DOHH2 (cell line): ENCODE data around the gene HNRNPAB.

Experiments
- H3F3A ChIP-seq: fragments of 200-600 bp; sonication (generic), shearing (Covaris generic); 2 replicates; pipeline ENCODE4 v1.6.0; 2016; ENCODE audit warnings: antibody characterized with exemption, mild to moderate bottlenecking; ENCODE audit not compliant: control insufficient read depth, insufficient read depth
- H3K27ac ChIP-seq: fragments of 200-600 bp; sonication (generic); 2 replicates; pipeline ENCODE4 v1.5.1; 2014; ENCODE audit warnings: low read depth, mild to moderate bottlenecking, low read length, moderate library complexity
- H3K27me3 ChIP-seq: fragments of 200-600 bp; sonication (generic); 2 replicates; pipeline ENCODE4 v1.6.1; 2014; ENCODE audit warnings: mild to moderate bottlenecking, low read length, mixed read lengths; ENCODE audit not compliant: control insufficient read depth
- H3K36me3 ChIP-seq: fragments of 200-600 bp; sonication (generic); 2 replicates; pipeline ENCODE4 v1.6.1; 2014; ENCODE audit warnings: mild to moderate bottlenecking, low read length, moderate library complexity, mixed read lengths; ENCODE audit not compliant: control insufficient read depth
- H3K4me1 ChIP-seq: fragments of 200-600 bp; sonication (generic); 2 replicates; pipeline ENCODE4 v1.6.1; 2014; ENCODE audit warnings: mild to moderate bottlenecking, low read length, mixed read lengths; ENCODE audit not compliant: control insufficient read depth
- H3K4me2 ChIP-seq: fragments of 200-600 bp; sonication (generic); 2 replicates; pipeline ENCODE4 v1.6.0; 2014; ENCODE audit warnings: mild to moderate bottlenecking, low read length, moderate library complexity
- H3K4me3 ChIP-seq: fragments of 200-600 bp; sonication (generic); 2 replicates; pipeline ENCODE4 v1.5.1; 2014; ENCODE audit warnings: mild to moderate bottlenecking, low read length, mixed read lengths
- H3K79me2 ChIP-seq: fragments of 200-600 bp; sonication (generic); 2 replicates; pipeline ENCODE4 v1.6.1; 2014; ENCODE audit warnings: mild to moderate bottlenecking, low read length, mixed read lengths; ENCODE audit not compliant: control insufficient read depth
- H3K9me2 ChIP-seq: fragments of 200-600 bp; sonication (generic); replicated peaks from 2 replicates; pipeline ENCODE4 v1.6.1; 2014; ENCODE audit warnings: mild to moderate bottlenecking, low read length, mixed read lengths; ENCODE audit not compliant: control insufficient read depth
- H3K9me3 ChIP-seq: fragments of 200-600 bp; sonication (generic); 2 replicates; pipeline ENCODE4 v1.6.1; 2014; ENCODE audit warnings: antibody characterized with exemption, low read length, mixed read lengths; ENCODE audit not compliant: control insufficient read depth, insufficient read depth
- H4K20me1 ChIP-seq: fragments of 200-600 bp; sonication (generic); 2 replicates; pipeline ENCODE4 v1.6.0; 2014; ENCODE audit warnings: low read depth, mild to moderate bottlenecking, antibody characterized with exemption, low read length, moderate library complexity; ENCODE audit not compliant: control insufficient read depth, insufficient read depth
- EZH2phosphoT487 ChIP-seq: fragments of 200-600 bp; sonication (generic); IDR thresholded peaks from 2 replicates; pipeline ENCODE4 v1.6.1; 2017; ENCODE audit warnings: borderline replicate concordance, mild to moderate bottlenecking, antibody characterized with exemption, low read length, moderate library complexity, mixed read lengths
- TF ChIP-seq, protein P1 (sequence below): fragments of 200-600 bp; sonication (generic); IDR thresholded peaks from one replicate; pipeline ENCODE4 v1.5.1; 2014; ENCODE audit warnings: antibody characterized with exemption, mild to moderate bottlenecking, low read depth, low read length; ENCODE audit not compliant: poor library complexity, severe bottlenecking

The HNRNPAB gene

DNA sequence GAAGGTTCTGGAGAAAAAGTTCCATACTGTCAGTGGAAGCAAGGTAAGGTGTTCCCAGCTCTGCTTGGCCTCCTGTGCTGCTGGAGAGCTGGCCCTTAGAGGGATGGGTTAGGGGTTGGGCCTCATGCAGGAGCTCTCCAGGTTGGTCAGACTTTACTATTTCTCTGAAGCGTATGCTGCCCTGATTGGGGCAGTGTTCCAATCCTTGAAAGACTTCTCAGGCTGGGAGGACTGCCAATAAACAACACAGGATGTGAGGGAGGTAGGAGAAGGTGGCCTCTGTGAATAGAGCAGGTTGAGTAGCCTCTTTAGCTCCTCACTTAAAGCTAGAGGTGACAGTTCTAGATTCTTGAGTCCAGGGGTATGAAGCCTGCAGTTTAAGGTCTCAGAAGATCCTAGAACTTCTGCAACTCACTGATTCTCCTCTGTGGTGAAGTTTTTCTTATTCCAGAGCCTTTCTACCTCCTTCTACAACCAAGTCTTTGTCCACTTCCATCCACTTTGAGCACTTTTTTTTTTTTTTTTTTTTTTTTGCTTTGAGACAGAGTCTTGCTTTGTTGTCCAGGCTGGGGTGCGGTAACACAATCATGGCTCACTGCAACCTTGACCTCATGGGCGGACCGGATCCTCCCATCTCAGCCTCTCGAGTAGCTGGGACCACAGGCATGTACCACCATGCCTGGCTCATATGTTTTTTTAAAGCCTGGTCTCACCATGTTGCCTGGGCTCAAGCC lies 3.0 kb downstream of the HNRNPAB start:
- Histone ChIP-seq H3K27ac (peak overlapping the region; percentile 71; the same call in 1 of the 2 replicates), H4K20me1 (peaks cover 42% of the 10 kb centered on the region), H3K36me3 (peaks cover 77% of the 10 kb centered on the region), H3K79me2 (peaks cover 70% of the 10 kb centered on the region), H3K4me1 (peaks cover 26% of the 10 kb centered on the region), H3K9me2 (no peaks in the 10 kb centered on the region), H3K27me3 (no peaks in the 10 kb centered on the region), H3K4me3 (peak overlapping the region; percentile 90; the same call in 1 of the 2 replicates), H3F3A (peaks cover 71% of the 10 kb centered on the region), H3K9me3 (no peaks in the 10 kb centered on the region), H3K4me2 (peak overlapping the region; percentile 90; the same call in 1 of the 2 replicates)
- TF ChIP-seq EZH2phosphoT487, result no peak
- TF ChIP-seq, protein P1, sequence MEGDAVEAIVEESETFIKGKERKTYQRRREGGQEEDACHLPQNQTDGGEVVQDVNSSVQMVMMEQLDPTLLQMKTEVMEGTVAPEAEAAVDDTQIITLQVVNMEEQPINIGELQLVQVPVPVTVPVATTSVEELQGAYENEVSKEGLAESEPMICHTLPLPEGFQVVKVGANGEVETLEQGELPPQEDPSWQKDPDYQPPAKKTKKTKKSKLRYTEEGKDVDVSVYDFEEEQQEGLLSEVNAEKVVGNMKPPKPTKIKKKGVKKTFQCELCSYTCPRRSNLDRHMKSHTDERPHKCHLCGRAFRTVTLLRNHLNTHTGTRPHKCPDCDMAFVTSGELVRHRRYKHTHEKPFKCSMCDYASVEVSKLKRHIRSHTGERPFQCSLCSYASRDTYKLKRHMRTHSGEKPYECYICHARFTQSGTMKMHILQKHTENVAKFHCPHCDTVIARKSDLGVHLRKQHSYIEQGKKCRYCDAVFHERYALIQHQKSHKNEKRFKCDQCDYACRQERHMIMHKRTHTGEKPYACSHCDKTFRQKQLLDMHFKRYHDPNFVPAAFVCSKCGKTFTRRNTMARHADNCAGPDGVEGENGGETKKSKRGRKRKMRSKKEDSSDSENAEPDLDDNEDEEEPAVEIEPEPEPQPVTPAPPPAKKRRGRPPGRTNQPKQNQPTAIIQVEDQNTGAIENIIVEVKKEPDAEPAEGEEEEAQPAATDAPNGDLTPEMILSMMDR, result no peak

DNA sequence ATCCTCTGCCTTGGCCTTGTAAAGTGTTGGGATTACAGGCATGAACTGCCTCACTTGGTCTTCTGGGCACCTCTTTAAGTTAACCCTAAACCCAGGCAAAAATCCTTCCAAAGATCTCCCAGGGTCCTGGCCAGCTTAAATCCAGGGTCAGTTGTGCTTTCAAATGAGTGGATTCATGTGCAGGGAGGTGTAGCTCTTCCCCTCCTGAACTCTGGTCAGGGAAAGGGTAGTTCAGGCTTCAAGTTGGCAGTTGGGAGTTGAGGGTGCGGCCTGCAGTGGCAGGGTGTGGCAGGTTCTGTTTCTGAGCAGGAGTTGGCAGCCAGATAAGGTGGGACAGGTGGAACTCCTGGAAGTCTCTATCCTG lies 3.6 kb downstream of the HNRNPAB start:
- no peak overlapping the region for H3K4me3 ChIP-seq
- H3K79me2 ChIP-seq, result peaks cover 68% of the 10 kb centered on the region
- H3K4me2 ChIP-seq, result peak overlapping the region; percentile 8; the same call in 1 of the 2 replicates
- peaks cover 82% of the 10 kb centered on the region for H3K36me3 ChIP-seq
- H3K27me3 ChIP-seq, result no peaks in the 10 kb centered on the region
- peaks cover 76% of the 10 kb centered on the region for H3F3A ChIP-seq
- no peaks in the 10 kb centered on the region for H3K9me3 ChIP-seq
- H3K27ac ChIP-seq, result no peak overlapping the region; the same call in 1 of the 2 replicates
- no peaks in the 10 kb centered on the region for H3K9me2 ChIP-seq
- H3K4me1 ChIP-seq, result peaks cover 25% of the 10 kb centered on the region
- TF ChIP-seq EZH2phosphoT487, result no peak
- TF ChIP-seq, protein P1, result no peak
- peaks cover 42% of the 10 kb centered on the region for H4K20me1 ChIP-seq

DNA sequence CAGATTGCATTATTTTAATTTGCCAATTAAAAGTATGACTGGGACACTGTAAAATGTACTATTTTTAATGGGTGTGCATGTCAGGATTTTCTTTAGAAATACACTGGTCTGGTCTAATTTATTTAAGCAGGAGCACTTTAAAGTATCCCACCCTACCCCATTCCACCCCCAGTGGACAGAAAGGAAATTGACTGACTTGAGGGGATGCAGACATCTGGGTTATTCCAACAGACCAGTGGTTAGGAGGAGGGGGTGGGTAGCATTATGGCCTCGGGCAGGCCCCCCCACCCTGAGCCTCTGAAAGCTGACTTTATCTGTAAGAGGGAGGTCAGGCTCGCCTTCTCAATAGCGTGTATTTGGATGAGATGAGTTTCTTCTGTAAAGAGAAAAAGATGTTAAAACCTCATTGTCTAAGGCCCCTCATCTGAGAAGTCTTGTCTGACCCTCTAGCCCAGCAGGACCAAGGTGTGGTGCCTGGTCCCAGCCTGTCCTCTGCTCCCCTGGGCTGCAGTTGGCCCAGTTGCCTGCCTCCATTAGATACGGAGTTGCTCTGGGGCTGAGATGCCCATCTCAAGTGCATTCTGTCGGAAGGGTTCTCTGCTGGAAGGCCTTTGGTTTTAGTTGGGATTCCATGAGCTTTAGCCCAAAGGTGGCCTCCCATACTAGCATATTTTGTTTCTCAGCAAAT lies 4.4 kb downstream of the HNRNPAB start:
- Histone ChIP-seq H3K27ac (no peak overlapping the region), H3F3A (peaks cover 83% of the 10 kb centered on the region), H3K27me3 (no peaks in the 10 kb centered on the region), H3K4me2 (no peak overlapping the region), H3K4me3 (no peak overlapping the region), H3K79me2 (peaks cover 63% of the 10 kb centered on the region), H3K9me3 (no peaks in the 10 kb centered on the region), H3K36me3 (peaks cover 90% of the 10 kb centered on the region), H3K9me2 (no peaks in the 10 kb centered on the region), H4K20me1 (peaks cover 42% of the 10 kb centered on the region), H3K4me1 (peaks cover 22% of the 10 kb centered on the region)
- no peak for TF ChIP-seq EZH2phosphoT487
- TF ChIP-seq, protein P1, result peak; percentile 41
